ENCODE data around the gene PFDN5.
A peak's percentile ranks its signal among the peaks of the same experiment; 100 is the strongest.
"Not testable (repeated sequence)": the region's sequence is repeated elsewhere in the genome, so short reads cannot be mapped to it uniquely, and the experiment has no call there.

PFDN5 gene

DNA sequence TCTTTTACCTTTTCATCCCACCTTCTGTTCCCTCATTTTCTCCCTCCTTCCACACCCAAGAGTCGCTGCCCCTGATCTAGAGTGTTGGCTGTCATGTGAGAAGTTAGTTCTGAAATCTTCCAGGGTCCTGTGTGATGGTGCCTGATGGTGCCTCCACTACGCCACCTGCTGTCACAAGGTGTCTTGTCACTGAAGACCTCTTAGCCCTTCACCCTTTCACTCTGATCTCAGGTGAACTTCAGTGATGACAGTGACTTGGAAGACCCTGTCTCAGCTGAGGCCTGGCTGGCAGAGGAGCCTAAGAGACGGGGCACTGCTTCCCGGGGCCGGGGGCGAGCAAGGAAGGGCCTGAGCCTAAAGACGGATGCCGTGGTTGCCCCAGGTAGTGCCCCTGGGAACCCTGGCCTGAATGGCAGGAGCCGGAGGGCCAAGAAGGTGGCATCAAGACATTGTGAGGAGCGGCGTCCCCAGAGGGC is 7.6 kb upstream of the PFDN5 start:
- no peak for DNase-seq (ENCODE audit: low read depth)

DNA sequence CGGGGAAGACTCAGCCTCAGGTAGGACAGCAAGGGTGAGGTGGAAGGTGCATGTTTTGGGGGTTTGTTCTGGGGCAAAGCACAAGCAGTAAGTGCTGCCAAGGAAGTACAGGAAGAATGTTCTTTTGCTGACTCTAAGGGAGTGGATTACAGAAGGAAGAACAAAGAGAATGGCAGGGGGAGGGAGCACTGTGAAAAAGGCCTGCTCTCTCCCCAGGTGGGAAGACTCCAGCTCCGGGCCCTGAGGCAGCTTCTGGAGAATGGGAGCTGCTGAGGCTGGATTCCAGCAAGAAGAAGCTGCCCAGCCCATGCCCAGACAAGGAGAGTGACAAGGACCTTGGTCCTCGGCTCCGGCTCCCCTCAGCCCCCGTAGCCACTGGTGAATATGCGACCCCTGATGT is 7.0 kb upstream of the PFDN5 start:
- DNase-seq (ENCODE audit: low read depth): no peak

GRCh38 chr12:53289891-53290290 is 5.5 kb upstream of the PFDN5 start:
- DNase-seq (ENCODE audit: low read depth): no peak

GRCh38 chr12:53290661-53291060 is 4.7 kb upstream of the PFDN5 start:
- DNase-seq (ENCODE audit: low read depth): no peak

DNA sequence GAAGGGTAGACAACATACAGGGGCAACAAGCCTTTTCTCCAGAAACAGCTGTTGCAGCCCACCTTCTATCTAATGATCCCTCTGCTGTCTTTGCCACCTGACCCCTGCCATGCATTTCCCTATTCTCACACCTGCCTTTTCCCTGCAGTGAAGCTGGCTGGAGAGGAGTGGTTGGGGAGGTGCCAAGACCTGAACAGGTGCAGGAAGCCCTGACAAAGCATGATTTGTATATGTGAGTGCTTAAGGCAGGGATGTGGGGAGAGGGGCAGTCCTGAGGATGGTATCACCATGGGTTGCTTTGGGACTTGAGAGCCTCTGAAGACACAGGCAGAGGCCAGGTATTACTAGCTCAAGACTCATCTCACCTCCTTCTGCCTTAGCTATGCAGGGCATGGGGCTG is 2.9 kb upstream of the PFDN5 start:
- no peak for DNase-seq (ENCODE audit: low read depth)

- DNase-seq (ENCODE audit: low read depth): no peak
Measured at GRCh38 chr12:53295891-53296219, 513 bp downstream of the PFDN5 start.

DNA sequence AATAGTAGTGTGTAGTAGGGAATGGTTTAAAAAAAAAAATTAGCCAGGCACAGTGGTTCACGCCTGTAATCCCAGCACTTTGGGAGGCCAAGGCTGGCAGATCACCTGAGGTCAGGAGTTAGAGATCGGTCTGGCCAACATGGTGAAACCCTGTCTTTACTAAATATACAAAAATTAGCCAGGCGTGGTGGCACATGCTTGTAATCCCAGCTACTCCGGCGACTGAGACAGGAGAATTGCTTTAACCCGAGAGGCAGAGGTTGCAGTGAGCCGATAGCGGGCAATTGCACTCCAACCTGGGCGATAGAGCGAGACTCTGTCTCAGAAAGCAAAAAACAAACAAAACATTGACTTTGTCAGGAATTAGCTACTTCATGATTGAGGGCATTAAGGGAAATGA is 1.8 kb downstream of the PFDN5 start:
- not testable (repeated sequence) for DNase-seq (ENCODE audit: low read depth)

- peak; percentile 98 for DNase-seq (ENCODE audit: low read depth)
Measured at GRCh38 chr12:53298164-53298563, 2.8 kb downstream of the PFDN5 start.

DNA sequence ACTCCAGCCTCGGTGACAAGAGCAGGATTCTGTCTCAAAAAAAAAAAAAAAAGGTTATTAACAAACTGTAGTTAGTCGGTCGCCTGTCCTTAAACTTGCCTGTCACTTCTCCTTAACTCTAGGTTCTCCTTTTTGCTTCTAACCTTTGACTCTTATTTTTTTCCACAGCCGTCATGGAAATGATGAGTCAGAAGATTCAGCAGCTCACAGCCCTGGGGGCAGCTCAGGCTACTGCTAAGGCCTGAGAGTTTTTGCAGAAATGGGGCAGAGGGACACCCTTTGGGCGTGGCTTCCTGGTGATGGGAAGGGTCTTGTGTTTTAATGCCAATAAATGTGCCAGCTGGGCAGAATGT is 3.7 kb downstream of the PFDN5 start:
- peak; percentile 28 for DNase-seq (ENCODE audit: low read depth)

DNA sequence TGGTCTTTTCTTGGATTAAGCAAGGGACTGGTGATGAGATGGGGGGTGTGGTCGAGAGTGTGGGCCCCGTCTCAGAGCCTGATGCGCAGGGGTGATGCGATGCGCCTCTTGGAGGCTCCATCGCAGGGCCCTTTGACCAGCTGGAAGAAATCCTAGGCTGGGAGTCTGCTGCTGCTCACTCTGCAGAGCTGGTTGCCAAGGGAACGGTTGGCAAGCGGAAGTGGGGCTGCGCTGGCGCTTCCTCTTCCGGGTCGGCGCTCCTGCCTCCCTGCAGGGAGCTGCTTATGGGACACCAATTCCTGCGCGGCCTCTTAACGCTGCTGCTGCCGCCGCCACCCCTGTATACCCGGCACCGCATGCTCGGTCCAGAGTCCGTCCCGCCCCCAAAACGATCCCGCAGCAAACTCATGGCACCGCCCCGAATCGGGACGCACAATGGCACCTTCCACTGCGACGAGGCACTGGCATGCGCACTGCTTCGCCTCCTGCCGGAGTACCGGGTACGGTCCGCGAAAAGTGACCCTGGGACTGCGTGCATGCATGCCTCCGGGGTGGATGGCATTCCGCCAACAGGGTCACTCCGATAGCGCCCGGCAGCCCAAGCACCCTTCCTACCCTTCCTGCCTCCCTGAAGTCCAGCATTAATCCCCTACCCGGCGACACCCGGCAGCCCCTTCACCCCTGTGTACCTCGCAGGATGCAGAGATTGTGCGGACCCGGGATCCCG is 4.3 kb downstream of the PFDN5 start, which contains the start of gene MYG1:
Gene MYG1 (plus strand): TSS at position 242 of the 727 bp plus-strand sequence. CDS start 43 bp downstream, at position 285.
- DNase-seq (ENCODE audit: low read depth): peak; percentile 48

DNA sequence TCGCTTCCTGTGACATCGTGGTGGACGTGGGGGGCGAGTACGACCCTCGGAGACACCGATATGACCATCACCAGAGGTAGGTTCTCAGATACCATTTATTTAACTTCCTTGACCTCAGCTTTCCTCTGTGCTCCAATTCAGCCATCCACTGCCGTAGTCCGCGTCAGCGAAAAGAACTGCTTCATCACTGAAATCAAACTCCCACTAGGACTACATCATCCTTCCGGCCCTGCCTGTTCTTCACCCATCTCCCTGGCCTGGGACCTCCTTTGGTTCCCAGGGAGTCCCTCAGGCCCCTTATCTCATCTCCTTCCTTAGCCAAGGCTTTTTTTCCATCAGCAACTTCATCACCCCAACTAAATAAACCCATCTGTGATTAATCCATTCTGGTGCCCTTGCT is 4.8 kb downstream of the PFDN5 start:
- peak; percentile 14 for DNase-seq (ENCODE audit: low read depth)

DNA sequence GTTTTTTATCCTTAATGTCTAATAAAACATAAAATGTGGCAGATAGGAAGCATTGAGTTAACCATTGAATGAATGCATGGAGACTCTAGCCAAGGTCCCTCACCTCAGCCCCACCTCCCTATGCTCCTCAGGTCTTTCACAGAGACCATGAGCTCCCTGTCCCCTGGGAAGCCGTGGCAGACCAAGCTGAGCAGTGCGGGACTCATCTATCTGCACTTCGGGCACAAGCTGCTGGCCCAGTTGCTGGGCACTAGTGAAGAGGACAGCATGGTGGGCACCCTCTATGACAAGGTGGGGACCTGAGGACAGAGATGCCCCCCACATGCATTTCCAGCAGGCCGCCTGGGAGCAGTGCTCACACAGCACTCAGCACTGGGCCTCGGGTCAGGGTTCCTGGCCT is 7.6 kb downstream of the PFDN5 start:
- DNase-seq (ENCODE audit: low read depth): no peak

DNA sequence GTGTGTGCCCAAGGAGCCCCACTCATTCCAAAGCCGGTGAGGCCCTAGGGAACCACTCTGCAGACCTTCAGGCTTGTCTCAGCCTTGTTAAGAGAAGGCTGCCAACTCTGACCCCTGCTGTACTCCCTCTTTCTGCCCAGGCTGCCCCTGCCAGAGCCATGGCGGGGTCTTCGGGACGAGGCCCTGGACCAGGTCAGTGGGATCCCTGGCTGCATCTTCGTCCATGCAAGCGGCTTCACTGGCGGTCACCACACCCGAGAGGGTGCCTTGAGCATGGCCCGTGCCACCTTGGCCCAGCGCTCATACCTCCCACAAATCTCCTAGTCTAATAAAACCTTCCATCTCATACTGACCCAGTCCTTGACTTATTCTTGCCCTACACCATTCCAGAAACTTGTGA is 11.5 kb downstream of the PFDN5 start:
- DNase-seq (ENCODE audit: low read depth): no peak

- DNase-seq (ENCODE audit: low read depth): no peak
Measured at GRCh38 chr12:53308276-53308675, 12.9 kb downstream of the PFDN5 start.

GRCh38 chr12:53313996-53314395 is 18.7 kb downstream of the PFDN5 start:
- DNase-seq (ENCODE audit: low read depth): no peak

DNA sequence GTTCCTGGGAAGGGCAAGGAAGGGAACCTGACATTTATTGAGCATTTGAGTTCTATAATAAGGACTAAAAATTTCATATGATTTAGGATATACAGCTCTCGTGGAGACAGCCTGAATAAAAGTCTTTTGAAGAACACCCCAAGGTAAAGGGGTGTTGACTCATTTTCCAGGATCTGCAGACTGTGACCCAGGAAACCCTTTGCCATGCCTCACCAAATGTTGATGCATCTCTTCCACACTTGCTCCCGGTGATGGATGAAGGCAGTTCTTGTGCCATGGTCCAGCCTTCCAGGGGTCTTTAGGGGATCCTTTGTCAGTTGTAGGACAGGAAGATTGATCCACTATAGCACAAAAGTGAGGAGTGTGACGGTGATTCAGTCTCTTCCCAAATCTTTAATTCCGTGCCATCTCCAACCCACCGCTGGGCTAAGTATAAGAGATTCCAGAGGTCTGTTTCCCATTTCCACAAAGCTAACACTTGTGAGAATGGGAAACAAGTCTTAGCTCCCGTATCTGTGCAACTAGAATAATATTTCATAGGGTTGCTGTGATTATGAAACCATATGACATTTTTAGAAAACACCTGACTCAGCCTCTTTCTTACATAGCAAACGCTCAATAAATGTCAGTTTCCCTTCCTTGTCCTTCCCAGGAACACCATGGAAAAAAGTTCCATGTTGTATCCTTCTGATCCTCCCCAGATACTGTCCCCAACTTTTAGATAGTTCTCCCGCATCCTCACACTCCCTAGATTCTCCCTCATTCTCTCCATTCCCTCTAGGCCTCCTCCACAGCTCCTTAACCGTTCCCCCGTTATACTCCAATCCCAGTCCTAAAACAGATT is 25.2 kb downstream of the PFDN5 start:
- DNase-seq (ENCODE audit: low read depth): peak; percentile 11

- DNase-seq (ENCODE audit: low read depth): no peak
Measured at GRCh38 chr12:53324113-53324778, 28.9 kb downstream of the PFDN5 start.

GRCh38 chr12:53324779-53325510 is 29.6 kb downstream of the PFDN5 start:
- peak; percentile 61 for DNase-seq (ENCODE audit: low read depth)

DNA sequence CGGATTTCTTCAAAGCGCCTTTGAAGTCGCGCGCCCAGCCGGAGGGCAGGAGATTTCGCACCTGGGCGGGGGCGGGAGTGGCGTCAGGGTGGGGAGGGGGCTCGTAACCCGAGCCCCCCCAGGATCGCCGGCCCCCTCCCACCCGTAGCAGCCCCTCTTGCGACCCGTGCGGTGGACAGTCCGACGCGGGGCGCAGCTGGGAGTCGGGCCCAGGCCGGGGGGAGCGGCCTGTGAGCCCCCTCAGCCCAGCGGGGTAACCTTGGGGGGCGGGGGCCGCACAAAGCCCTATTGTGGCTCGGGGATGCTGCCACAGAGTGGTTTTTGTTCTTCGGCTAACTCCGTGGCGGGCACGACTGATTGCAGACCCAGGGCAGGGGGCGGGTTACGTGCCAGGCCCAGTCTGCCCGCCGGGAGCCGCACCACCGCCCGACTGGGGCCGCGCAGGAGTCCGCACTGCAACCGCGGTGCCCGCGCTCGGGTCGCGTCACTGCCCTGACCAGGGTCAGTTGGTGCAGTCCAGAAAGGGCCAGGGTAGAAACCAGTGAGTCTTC is 30.2 kb downstream of the PFDN5 start:
- DNase-seq (ENCODE audit: low read depth): no peak

- no peak for DNase-seq (ENCODE audit: low read depth)
Measured at GRCh38 chr12:53326460-53327185, 31.3 kb downstream of the PFDN5 start.

- DNase-seq (ENCODE audit: low read depth): no peak
Measured at GRCh38 chr12:53327435-53328042, 32.2 kb downstream of the PFDN5 start.
